K562 (cell line): ENCODE measurements around the gene HAUS6. TPM values are rescaled to one million over a fixed set of nuclear protein-coding genes. Genes with fewer than 3 reads are reported as not detected.
A peak's percentile ranks its signal among the peaks of the same experiment; 100 is the strongest.

Experiments used
- ATAC-seq: fragments of 200-7000 bp; cut with Tn5 transposase; 3 replicates; pipeline ENCODE4 v1.9.1; 2020; ENCODE audit warnings: moderate library complexity
- BruUV-seq: library from RNA; stranded (reverse); fragments of 400-500 nt; replicated peaks from 2 replicates; lab custom pipeline; 2021; lab: Mats Ljungman, UMichigan
- CTCF ChIA-PET: fragments of 300-600 bp; formaldehyde crosslinking; extraction: SDS; loops from one replicate; lab custom pipeline; 2021; ENCODE audit warnings: low intra/inter-chr PET ratio; lab: Yijun Ruan, JAX
- POLR2A ChIA-PET: fragments of 300-600, 350-650 bp; sonication (Branson Sonifier 250); formaldehyde crosslinking; extraction: SDS; loops from one replicate; lab custom pipeline; 2021; ENCODE audit warnings: antibody characterized with exemption, inconsistent platforms; lab: Yijun Ruan, JAX
- DNase-seq, 4 experiments: peaks; one replicate each; pipeline versions ENCODE4 v3.0.0 to v3.0.0-alpha.2; 2011 to 2018; ENCODE audit warnings: low spot score in 3 of 4, mixed read lengths in 3 of 4; ENCODE audit errors: extremely low read depth in 1 of 4
- FAIRE-seq: peaks from 2 replicates; lab custom pipeline; 2011; peaks lifted over from hg19 to GRCh38; lab: Jason Lieb, UNC
- H2AFZ ChIP-seq: 2 replicates; pipeline ENCODE4 v1.6.0; 2011; ENCODE audit warnings: low read depth, low read length, control low read depth, inconsistent platforms
- H3K27ac ChIP-seq: fragments of 200-600 bp; 3 replicates; pipeline ENCODE4 v1.8.0; 2011; ENCODE audit warnings: low read depth, mild to moderate bottlenecking, control low read depth, inconsistent platforms, low read length, moderate library complexity, mixed read lengths; ENCODE audit errors: extremely low read depth
- H3K27me3 ChIP-seq, 2 experiments: fragments of 300-600 bp in 1 of 2; 2 replicates in 1 of 2; 3 replicates in 1 of 2; pipeline versions ENCODE4 v1.6.0 to v1.8.0; 2011; ENCODE audit warnings: inconsistent platforms in 2 of 2, low read length in 2 of 2, mild to moderate bottlenecking in 1 of 2, mixed read lengths in 1 of 2, moderate library complexity in 1 of 2; ENCODE audit not compliant: control insufficient read depth in 2 of 2, insufficient read depth in 2 of 2
- H3K36me3 ChIP-seq: fragments of 300-600 bp; 3 replicates; pipeline ENCODE4 v1.8.0; 2011; ENCODE audit warnings: mild to moderate bottlenecking, low read length, inconsistent platforms; ENCODE audit not compliant: control insufficient read depth, insufficient read depth
- H3K4me1 ChIP-seq, 2 experiments: fragments of 200-600 bp in 1 of 2; replicated peaks in 1 of 2; 2 replicates in 1 of 2; 3 replicates in 1 of 2; pipeline versions ENCODE4 v1.5.1 to v1.8.0; 2011; ENCODE audit warnings: inconsistent platforms in 2 of 2, low read length in 2 of 2, mild to moderate bottlenecking in 1 of 2, mixed read lengths in 1 of 2, moderate library complexity in 1 of 2; ENCODE audit not compliant: control insufficient read depth in 2 of 2, insufficient read depth in 2 of 2
- H3K4me2 ChIP-seq: 2 replicates; pipeline ENCODE4 v1.6.1; 2011; ENCODE audit warnings: low read length, control low read depth, inconsistent platforms, mixed read lengths; ENCODE audit not compliant: insufficient read depth
- H3K4me3 ChIP-seq: fragments of 200-600 bp; sonication (generic), shearing (Covaris generic); 2 replicates; pipeline ENCODE4 v1.5.1; 2016; ENCODE audit warnings: control low read depth, inconsistent platforms
- H3K79me2 ChIP-seq: fragments of 200-600 bp; 3 replicates; pipeline ENCODE4 v1.8.0; 2011; ENCODE audit warnings: low read length, inconsistent platforms; ENCODE audit not compliant: control insufficient read depth, insufficient read depth
- H3K9ac ChIP-seq, 2 experiments: 2 replicates each; pipeline versions ENCODE4 v1.6.0 to v1.6.1; 2011; ENCODE audit warnings: low read depth in 2 of 2, low read length in 2 of 2, control low read depth in 1 of 2, inconsistent platforms in 1 of 2, mild to moderate bottlenecking in 1 of 2, mixed read lengths in 1 of 2; ENCODE audit not compliant: insufficient read depth in 1 of 2
- H3K9me1 ChIP-seq: one replicate; pipeline ENCODE4 v1.6.0; 2011; ENCODE audit warnings: inconsistent platforms, mild to moderate bottlenecking, low read length, moderate library complexity; ENCODE audit not compliant: control insufficient read depth, insufficient read depth
- H3K9me3 ChIP-seq: replicated peaks from 2 replicates; pipeline ENCODE4 v1.5.1; 2011; ENCODE audit warnings: low read depth, low read length, inconsistent platforms; ENCODE audit not compliant: control insufficient read depth, insufficient read depth
- H4K20me1 ChIP-seq: replicated peaks from 2 replicates; pipeline ENCODE4 v1.6.1; 2011; ENCODE audit warnings: low read length, inconsistent platforms, mixed read lengths; ENCODE audit not compliant: control insufficient read depth, insufficient read depth
- NCOA2 ChIP-seq, 2 experiments: fragments of 450-650 bp; IDR thresholded peaks; 2 replicates each; pipeline ENCODE4 v1.6.1; 2018; ENCODE audit warnings: mild to moderate bottlenecking in 2 of 2, moderate library complexity in 1 of 2; ENCODE audit not compliant: partially characterized antibody in 2 of 2
- RBM25 ChIP-seq: fragments of 200-400 bp; formaldehyde crosslinking; IDR thresholded peaks from 2 replicates; pipeline ENCODE4 v1.6.1; 2018; ENCODE audit warnings: low read length, low read depth, moderate library complexity; ENCODE audit not compliant: severe bottlenecking
- SIRT6 ChIP-seq: IDR thresholded peaks from one replicate; pipeline ENCODE4 v1.6.1; 2012; ENCODE audit warnings: low read depth, mild to moderate bottlenecking, control low read depth, inconsistent platforms, low read length, moderate library complexity
- TGIF2 ChIP-seq: sonication (generic); formaldehyde crosslinking; IDR thresholded peaks from 2 replicates; pipeline ENCODE4 v1.8.1; 2022; ENCODE audit warnings: mild to moderate bottlenecking, missing genetic modification reagents, moderate library complexity
- TRIM24 ChIP-seq, 2 experiments: fragments of 450-650 bp; IDR thresholded peaks; 2 replicates each; pipeline ENCODE4 v1.6.1; 2016
- ZBTB17 ChIP-seq: fragments of 450-650 bp; formaldehyde crosslinking; IDR thresholded peaks from 2 replicates; pipeline ENCODE4 v1.4.0; 2020; ENCODE audit warnings: mild to moderate bottlenecking
- ZFPM2 ChIP-seq: fragments of 250-450 bp; sonication (Bioruptor Pico); IDR thresholded peaks from 2 replicates; pipeline ENCODE4 v1.5.1; 2022; ENCODE audit warnings: mild to moderate bottlenecking
- ZNF121 ChIP-seq: sonication (generic); formaldehyde crosslinking; conservative IDR thresholded peaks from 2 replicates; pipeline ENCODE4 v1.8.0; 2022; ENCODE audit warnings: missing genetic modification reagents
- WGBS: fragments of 100-300 bp; shearing (Covaris generic); methylation state at CpG from one replicate; pipeline ENCODE4 v1.1.6; 2016; ENCODE audit warnings: low coverage, mixed read lengths; ENCODE audit not compliant: insufficient coverage; ENCODE audit errors: missing lambda C conversion rate; 5-methylcytosine and 5-hydroxymethylcytosine counted together
- in situ Hi-C: fragments of 300-500 bp; cut with MboI; formaldehyde crosslinking; loops from 4 replicates; pipeline ENCODE4 v1.15.0; 2018; ENCODE audit warnings: inconsistent platforms, mixed read lengths
- intact Hi-C: fragments of 100-400 bp; cut with micrococcal nuclease; formaldehyde crosslinking; loops from 2 replicates; pipeline ENCODE4 v1.14.2; 2022
- polyA plus RNA-seq, 8 experiments: library from polyadenylated mRNA; depleted of rRNA in 4 of 8; stranded (reverse) in 5 of 8; unstranded in 3 of 8; fragments of >200 nt; fragmentation: Nextera tagmentation in 2 of 8; fragmentation: Illumina TruSeq in 1 of 8; extraction: Ambion mirVana in 2 of 8; extraction: Trizol in 1 of 8; gene quantifications; 2 replicates each; pipeline versions ENCODE4 v1.2.1 to v1.2.3, GENCODE V29; 2011 to 2014; ENCODE audit warnings: inconsistent platforms in 1 of 8, missing spikeins in 1 of 8
- total RNA-seq, 7 experiments: library from RNA; depleted of rRNA in 6 of 7; stranded (reverse); fragments of >200 nt in 6 of 7; fragmentation: Illumina TruSeq in 2 of 7; extraction: Trizol in 2 of 7; gene quantifications; 2 replicates each; pipeline versions ENCODE4 v1.2.1 to v1.2.3, GENCODE V29; 2011 to 2021; ENCODE audit warnings: low replicate concordance in 1 of 7
- TF ChIP-seq, protein P1 (sequence below): fragments of 250-450 bp; sonication (Bioruptor Pico); IDR thresholded peaks from 2 replicates; pipeline ENCODE4 v1.8.0; 2022; ENCODE audit warnings: inconsistent platforms
- TF ChIP-seq, protein P2 (sequence below): sonication (generic); formaldehyde crosslinking; IDR thresholded peaks from 2 replicates; pipeline ENCODE4 v1.8.1; 2023; ENCODE audit warnings: missing genetic modification reagents, mild to moderate bottlenecking, borderline replicate concordance

HAUS6 gene
- total and polyA plus RNA-seq, 9 of the 15 experiments (the other 6 are each of a cell fraction or from before 2014, with no cell fraction given): 10.2 to 31.7 (median 23.1) TPM

DNA sequence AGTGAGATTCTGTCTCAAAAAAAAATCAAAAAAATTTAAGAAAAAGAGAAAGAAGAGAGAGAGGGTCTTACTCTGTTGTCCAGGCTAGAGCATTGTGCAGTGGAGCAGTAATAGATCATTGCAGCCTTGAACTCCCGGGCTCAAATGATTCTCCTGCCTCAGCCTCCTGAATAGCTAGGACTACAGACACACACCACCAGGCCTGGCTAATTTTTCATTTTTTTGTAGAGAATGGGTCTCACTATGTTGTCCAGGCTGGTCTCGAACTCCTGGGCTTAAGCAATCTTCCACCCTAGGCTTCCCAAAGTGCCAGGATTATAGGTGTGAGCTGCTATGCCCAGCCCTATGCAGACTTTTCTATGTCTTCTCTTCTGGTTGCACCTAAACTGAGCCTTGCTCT lies 28.5 kb downstream of the HAUS6 start:
- DNase-seq (no peak), ATAC-seq (no peak), FAIRE-seq (no peak)
- Histone ChIP-seq H3K4me1 (no peaks in the 10 kb centered on the region), H3K4me3 (no peak overlapping the region), H3K9me3 (no peaks in the 10 kb centered on the region), H2AFZ (no peak overlapping the region), H4K20me1 (no peaks in the 10 kb centered on the region), H3K9me1 (no peaks in the 10 kb centered on the region), H3K4me2 (no peak overlapping the region), H3K27me3 (no peaks in the 10 kb centered on the region), H3K36me3 (peaks cover 61% of the 10 kb centered on the region), H3K79me2 (no peaks in the 10 kb centered on the region; the same call in 2 of the 3 replicates), H3K27ac (no peak overlapping the region), H3K9ac (no peak overlapping the region)
- TF ChIP-seq SIRT6 (no peak), TGIF2 (no peak), NCOA2 (IDR thresholded peaks at IDR 0.05; ENCODE audit: partially characterized antibody in 2 of 2) (no peak), RBM25 (peak; percentile 13), ZNF121 (CRISPR knock-in tag) (peak; percentile 72), ZFPM2 (CRISPR knock-in tag) (no peak), ZBTB17 (CRISPR knock-in tag) (no peak), TRIM24 (IDR thresholded peaks at IDR 0.05) (no peak)
- TF ChIP-seq, protein P1, sequence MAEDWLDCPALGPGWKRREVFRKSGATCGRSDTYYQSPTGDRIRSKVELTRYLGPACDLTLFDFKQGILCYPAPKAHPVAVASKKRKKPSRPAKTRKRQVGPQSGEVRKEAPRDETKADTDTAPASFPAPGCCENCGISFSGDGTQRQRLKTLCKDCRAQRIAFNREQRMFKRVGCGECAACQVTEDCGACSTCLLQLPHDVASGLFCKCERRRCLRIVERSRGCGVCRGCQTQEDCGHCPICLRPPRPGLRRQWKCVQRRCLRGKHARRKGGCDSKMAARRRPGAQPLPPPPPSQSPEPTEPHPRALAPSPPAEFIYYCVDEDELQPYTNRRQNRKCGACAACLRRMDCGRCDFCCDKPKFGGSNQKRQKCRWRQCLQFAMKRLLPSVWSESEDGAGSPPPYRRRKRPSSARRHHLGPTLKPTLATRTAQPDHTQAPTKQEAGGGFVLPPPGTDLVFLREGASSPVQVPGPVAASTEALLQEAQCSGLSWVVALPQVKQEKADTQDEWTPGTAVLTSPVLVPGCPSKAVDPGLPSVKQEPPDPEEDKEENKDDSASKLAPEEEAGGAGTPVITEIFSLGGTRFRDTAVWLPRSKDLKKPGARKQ (CRISPR knock-in tag): no peak
- TF ChIP-seq, protein P2, sequence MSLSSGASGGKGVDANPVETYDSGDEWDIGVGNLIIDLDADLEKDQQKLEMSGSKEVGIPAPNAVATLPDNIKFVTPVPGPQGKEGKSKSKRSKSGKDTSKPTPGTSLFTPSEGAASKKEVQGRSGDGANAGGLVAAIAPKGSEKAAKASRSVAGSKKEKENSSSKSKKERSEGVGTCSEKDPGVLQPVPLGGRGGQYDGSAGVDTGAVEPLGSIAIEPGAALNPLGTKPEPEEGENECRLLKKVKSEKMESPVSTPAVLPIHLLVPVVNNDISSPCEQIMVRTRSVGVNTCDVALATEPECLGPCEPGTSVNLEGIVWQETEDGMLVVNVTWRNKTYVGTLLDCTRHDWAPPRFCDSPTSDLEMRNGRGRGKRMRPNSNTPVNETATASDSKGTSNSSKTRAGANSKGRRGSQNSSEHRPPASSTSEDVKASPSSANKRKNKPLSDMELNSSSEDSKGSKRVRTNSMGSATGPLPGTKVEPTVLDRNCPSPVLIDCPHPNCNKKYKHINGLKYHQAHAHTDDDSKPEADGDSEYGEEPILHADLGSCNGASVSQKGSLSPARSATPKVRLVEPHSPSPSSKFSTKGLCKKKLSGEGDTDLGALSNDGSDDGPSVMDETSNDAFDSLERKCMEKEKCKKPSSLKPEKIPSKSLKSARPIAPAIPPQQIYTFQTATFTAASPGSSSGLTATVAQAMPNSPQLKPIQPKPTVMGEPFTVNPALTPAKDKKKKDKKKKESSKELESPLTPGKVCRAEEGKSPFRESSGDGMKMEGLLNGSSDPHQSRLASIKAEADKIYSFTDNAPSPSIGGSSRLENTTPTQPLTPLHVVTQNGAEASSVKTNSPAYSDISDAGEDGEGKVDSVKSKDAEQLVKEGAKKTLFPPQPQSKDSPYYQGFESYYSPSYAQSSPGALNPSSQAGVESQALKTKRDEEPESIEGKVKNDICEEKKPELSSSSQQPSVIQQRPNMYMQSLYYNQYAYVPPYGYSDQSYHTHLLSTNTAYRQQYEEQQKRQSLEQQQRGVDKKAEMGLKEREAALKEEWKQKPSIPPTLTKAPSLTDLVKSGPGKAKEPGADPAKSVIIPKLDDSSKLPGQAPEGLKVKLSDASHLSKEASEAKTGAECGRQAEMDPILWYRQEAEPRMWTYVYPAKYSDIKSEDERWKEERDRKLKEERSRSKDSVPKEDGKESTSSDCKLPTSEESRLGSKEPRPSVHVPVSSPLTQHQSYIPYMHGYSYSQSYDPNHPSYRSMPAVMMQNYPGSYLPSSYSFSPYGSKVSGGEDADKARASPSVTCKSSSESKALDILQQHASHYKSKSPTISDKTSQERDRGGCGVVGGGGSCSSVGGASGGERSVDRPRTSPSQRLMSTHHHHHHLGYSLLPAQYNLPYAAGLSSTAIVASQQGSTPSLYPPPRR (CRISPR knock-in tag): no peak
- POLR2A ChIA-PET: no interaction called here
- BruUV-seq: no TSS peak
- WGBS: 100% methylated on average over 1 of the region's 2 CpGs
- intact Hi-C loops (no loop called here), in situ Hi-C loops (no loop called here)
- CTCF ChIA-PET: no interaction called here
